ENCODE measurements around the gene HECTD1.

HECTD1 gene

DNA sequence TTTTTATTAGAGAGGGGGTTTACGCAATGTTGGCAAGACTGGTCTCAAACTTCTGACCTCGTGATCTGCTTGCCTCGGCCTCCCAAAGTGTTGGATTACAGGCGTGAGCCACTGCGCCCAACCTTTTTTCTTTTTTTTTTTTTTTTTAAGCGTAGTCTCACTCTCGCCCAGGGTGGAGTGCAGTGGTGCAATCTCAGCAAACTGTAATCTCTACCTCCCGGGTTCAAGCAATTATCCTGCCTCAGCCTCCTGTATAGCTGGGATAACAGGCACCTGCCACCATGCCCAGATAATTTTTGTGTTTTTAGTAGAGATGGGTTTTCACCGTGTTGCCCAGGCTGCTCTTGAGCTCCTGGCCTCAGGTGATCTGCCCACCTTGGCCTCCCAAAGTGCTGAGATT, 8.8 kb upstream of the HECTD1 start:
- TF ChIP-seq TEAD4 (IDR thresholded peaks at IDR 0.05) (no peak), TCF12 (IDR thresholded peaks at IDR 0.05; ENCODE audit: low read depth) (no peak), MAX (IDR thresholded peaks at IDR 0.05) (no peak), USF1 (IDR thresholded peaks at IDR 0.05) (no peak), FOXM1 (IDR thresholded peaks at IDR 0.05; ENCODE audit: borderline replicate concordance, low read depth) (no peak), REST (IDR thresholded peaks at IDR 0.05; ENCODE audit: low read depth) (no peak), ZBTB7A (IDR thresholded peaks at IDR 0.05; ENCODE audit: low read depth) (no peak), YY1 (IDR thresholded peaks at IDR 0.05; ENCODE audit: low read depth) (no peak), EGR1 (IDR thresholded peaks at IDR 0.05) (no peak), CEBPB (IDR thresholded peaks at IDR 0.05) (no peak), RAD21 (IDR thresholded peaks at IDR 0.05; ENCODE audit: low read depth) (no peak), EP300 (IDR thresholded peaks at IDR 0.05; ENCODE audit: borderline replicate concordance) (no peak), CREB1 (IDR thresholded peaks at IDR 0.05; ENCODE audit: low read depth) (no peak), TAF1 (IDR thresholded peaks at IDR 0.05; ENCODE audit: low read depth) (no peak), NFIC (IDR thresholded peaks at IDR 0.05) (no peak)

- TF ChIP-seq CEBPB (IDR thresholded peaks at IDR 0.05): no peak
- no peak for TF ChIP-seq CREB1 (IDR thresholded peaks at IDR 0.05; ENCODE audit: low read depth)
- no peak for TF ChIP-seq EGR1 (IDR thresholded peaks at IDR 0.05)
- TF ChIP-seq TCF12 (IDR thresholded peaks at IDR 0.05; ENCODE audit: low read depth): no peak
- TF ChIP-seq REST (IDR thresholded peaks at IDR 0.05; ENCODE audit: low read depth): no peak
- TF ChIP-seq TEAD4 (IDR thresholded peaks at IDR 0.05): no peak
- no peak for TF ChIP-seq YY1 (IDR thresholded peaks at IDR 0.05; ENCODE audit: low read depth)
- TF ChIP-seq RAD21 (IDR thresholded peaks at IDR 0.05; ENCODE audit: low read depth): no peak
- TF ChIP-seq EP300 (IDR thresholded peaks at IDR 0.05; ENCODE audit: borderline replicate concordance): no peak
- TF ChIP-seq USF1 (IDR thresholded peaks at IDR 0.05): no peak
Observed at GRCh38 chr14:31212893-31213292, 5.3 kb upstream of the HECTD1 start.

DNA sequence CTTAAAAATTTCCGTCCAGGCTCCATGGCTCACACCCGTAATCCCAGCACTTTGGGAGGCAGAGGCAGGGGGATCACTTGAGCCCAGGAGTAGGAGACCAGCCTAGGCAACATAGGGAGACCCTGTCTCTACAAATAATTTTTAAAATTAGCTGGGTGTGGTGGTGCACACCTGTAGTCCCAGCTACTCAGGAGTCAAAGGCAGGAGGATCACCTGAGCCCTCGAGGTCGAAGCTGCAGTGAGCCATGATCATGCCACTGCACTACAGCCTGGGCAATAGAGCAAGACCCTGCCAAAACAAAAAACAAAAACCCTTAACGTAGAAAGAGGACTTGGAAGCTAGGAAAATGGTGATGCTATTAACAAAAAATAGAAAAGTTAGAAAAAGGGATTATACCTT, 2.0 kb upstream of the HECTD1 start:
- no peak for TF ChIP-seq TAF1 (IDR thresholded peaks at IDR 0.05; ENCODE audit: low read depth)
- TF ChIP-seq RAD21 (IDR thresholded peaks at IDR 0.05; ENCODE audit: low read depth): no peak
- no peak for TF ChIP-seq USF1 (IDR thresholded peaks at IDR 0.05)
- TF ChIP-seq FOXM1 (IDR thresholded peaks at IDR 0.05; ENCODE audit: borderline replicate concordance, low read depth): no peak
- no peak for TF ChIP-seq TCF12 (IDR thresholded peaks at IDR 0.05; ENCODE audit: low read depth)
- TF ChIP-seq CEBPB (IDR thresholded peaks at IDR 0.05): no peak
- TF ChIP-seq CREB1 (IDR thresholded peaks at IDR 0.05; ENCODE audit: low read depth): no peak
- TF ChIP-seq ZBTB7A (IDR thresholded peaks at IDR 0.05; ENCODE audit: low read depth): no peak

DNA sequence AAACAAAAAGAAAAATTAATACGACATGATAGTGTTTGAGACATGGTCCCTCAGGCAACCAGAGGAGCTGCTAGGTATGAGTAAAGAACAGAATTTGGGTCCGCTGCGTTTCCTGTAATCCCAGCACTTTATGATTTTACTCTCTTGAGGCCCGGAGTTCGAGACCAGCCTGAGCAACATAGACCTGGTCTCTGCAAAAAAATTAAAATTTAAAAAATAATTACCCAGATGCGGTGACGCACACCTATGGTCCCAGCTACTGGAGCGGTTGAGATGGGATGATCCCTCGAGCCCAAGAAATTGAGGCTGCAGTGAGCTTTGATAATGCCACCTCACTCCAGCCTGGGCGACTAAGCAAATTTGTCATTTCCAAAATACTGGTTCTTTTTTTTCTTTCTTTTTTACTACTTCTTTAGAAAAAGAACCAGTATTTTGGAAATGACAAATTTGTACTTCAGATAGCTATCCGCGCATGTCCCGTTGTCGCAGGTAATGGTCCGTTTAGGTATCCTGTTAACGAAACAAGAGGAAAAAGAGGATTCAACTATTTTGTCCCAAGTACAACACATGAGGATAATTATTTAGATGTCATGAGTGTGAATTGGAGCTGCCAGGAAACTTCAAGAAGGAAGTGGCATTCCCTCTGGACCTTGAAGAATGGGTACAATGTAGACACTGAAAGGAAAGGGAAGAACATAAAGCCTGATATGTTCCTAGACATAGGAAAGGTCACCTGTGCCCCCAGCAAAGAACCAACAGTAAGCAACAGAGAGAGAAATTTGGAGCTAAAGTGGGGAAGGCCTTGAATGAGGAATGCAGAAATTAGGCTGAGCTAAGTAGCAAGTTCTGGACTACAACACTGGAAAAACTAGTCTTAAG, 1.2 kb upstream of the HECTD1 start:
- TF ChIP-seq RAD21 (IDR thresholded peaks at IDR 0.05; ENCODE audit: low read depth) (no peak), TEAD4 (IDR thresholded peaks at IDR 0.05) (no peak)

- TF ChIP-seq CEBPB (IDR thresholded peaks at IDR 0.05) (no peak), USF1 (IDR thresholded peaks at IDR 0.05) (0 out of 2 replicates have a peak, but pooled peaks have one; percentile 17), YY1 (IDR thresholded peaks at IDR 0.05; ENCODE audit: low read depth) (no peak), FOXM1 (IDR thresholded peaks at IDR 0.05; ENCODE audit: borderline replicate concordance, low read depth) (no peak), TEAD4 (IDR thresholded peaks at IDR 0.05) (0 out of 2 replicates have a peak, but pooled peaks have one; percentile 24), TCF12 (IDR thresholded peaks at IDR 0.05; ENCODE audit: low read depth) (peak; percentile 41; the same call in 1 of the 2 replicates), TAF1 (IDR thresholded peaks at IDR 0.05; ENCODE audit: low read depth) (peak; percentile 52), EP300 (IDR thresholded peaks at IDR 0.05; ENCODE audit: borderline replicate concordance) (no peak; the same call in 1 of the 2 replicates), EGR1 (IDR thresholded peaks at IDR 0.05) (no peak), RAD21 (IDR thresholded peaks at IDR 0.05; ENCODE audit: low read depth) (no peak), NFIC (IDR thresholded peaks at IDR 0.05) (no peak), ZBTB7A (IDR thresholded peaks at IDR 0.05; ENCODE audit: low read depth) (no peak), CREB1 (IDR thresholded peaks at IDR 0.05; ENCODE audit: low read depth) (no peak), MAX (IDR thresholded peaks at IDR 0.05) (no peak; the same call in 1 of the 2 replicates), REST (IDR thresholded peaks at IDR 0.05; ENCODE audit: low read depth) (no peak)
Observed at GRCh38 chr14:31207287-31207754, 272 bp downstream of the HECTD1 start.
